GM10266 (cell line): ENCODE results near the gene DMC1.
"Not testable (repeated sequence)": the region's sequence is repeated elsewhere in the genome, so short reads cannot be mapped to it uniquely, and the experiment has no call there.

Experiments used
- DNase-seq: peaks from one replicate; pipeline ENCODE4 v3.0.0; 2012; ENCODE audit errors: extremely low spot score
- TF ChIP-seq, protein P1 (sequence below): IDR thresholded peaks from 2 replicates; pipeline ENCODE4 v1.5.1; 2012; ENCODE audit warnings: mild to moderate bottlenecking, low read depth; ENCODE audit not compliant: control insufficient read depth, insufficient read depth; ENCODE audit errors: missing control alignments

DMC1 gene

DNA sequence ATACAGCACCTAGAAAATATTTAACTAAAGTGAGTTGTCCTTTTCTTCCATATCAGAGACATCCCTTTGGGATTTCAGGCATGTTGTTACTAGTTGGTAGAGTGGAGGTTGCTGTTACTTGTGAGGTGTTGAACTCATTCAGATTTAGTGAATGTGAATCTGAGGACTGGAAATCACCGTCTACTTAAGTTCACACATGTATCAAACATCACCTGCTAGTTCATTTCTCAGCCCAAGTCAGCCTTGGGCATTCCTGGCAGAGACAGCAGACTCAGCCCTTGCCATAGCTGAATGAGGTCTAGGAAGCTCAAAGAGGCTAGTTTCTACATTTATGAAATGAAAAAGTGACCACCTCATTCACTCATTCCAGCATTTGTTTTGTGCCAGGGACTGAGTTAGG is 92.4 kb downstream of the DMC1 start:
- TF ChIP-seq, protein P1, sequence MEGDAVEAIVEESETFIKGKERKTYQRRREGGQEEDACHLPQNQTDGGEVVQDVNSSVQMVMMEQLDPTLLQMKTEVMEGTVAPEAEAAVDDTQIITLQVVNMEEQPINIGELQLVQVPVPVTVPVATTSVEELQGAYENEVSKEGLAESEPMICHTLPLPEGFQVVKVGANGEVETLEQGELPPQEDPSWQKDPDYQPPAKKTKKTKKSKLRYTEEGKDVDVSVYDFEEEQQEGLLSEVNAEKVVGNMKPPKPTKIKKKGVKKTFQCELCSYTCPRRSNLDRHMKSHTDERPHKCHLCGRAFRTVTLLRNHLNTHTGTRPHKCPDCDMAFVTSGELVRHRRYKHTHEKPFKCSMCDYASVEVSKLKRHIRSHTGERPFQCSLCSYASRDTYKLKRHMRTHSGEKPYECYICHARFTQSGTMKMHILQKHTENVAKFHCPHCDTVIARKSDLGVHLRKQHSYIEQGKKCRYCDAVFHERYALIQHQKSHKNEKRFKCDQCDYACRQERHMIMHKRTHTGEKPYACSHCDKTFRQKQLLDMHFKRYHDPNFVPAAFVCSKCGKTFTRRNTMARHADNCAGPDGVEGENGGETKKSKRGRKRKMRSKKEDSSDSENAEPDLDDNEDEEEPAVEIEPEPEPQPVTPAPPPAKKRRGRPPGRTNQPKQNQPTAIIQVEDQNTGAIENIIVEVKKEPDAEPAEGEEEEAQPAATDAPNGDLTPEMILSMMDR: no peak
- no peak for DNase-seq

DNA sequence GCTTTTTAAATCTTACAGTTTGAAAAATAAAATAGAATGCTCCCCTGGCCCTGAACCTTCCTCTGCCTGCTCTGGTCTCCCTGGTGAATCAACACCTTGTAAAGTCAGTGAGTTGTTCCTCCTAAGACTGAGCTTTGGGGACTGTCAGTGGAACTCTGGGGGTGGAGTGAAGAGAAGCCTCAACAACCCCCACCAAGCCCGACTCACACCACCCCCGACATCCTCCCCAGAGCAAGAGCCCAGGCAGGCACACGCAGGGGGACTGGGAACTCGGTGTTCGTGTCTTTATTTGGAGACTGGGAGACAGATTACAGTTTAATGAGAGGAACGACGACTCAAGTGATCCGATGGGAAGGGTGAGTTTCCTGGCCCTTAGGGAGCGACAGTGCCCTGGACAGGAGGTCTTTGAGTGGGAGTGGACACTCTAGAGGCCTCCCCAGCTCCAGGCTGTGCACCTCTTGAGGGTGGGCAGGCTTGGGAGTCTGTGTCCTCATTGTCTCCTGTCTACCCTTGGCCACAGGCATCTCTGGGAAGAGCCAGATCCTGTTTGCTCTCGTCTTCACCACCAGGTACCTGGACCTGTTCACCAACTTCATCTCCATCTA is 95.9 kb downstream of the DMC1 start:
- TF ChIP-seq, protein P1: no peak
- no peak for DNase-seq

DNA sequence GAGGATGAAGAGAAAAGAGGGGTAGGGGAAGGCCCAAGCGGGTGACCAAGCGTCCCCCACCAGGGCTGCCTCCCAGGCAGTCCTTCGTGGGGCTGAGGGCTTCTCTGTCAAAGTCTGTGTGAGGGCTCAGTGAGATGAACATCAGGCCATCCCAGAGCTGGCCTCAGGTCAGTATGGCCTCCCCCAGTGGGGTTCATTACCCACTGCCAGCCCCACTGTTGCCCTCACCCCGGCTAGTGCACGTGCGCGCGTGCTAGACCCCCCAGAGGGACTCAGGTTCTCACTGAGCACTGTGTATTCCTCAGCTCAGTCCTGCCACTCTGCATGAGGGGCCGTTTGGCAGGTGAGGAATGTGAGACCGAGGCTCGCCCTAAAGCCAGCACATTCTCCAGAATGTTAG is 98.7 kb downstream of the DMC1 start:
- TF ChIP-seq, protein P1: no peak
- no peak for DNase-seq

DNA sequence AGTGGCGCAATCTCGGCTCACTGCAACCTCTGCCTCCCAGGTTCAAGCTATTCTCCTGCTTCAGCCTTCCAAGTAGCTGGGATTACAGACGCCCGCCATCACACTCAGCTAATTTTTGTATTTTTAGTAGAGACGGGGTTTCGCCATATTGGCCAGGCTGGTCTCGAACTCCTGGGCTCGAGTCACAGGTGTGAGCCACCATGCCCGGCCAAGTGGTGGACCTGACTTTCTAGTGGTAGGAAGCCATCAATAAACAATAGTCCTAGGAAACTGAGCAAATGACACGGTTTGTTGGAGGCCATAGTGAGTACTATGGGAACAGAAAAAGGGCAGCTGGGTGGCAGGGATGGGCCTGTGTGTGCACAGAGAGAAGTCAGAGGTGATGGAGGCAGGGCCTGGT is 99.8 kb downstream of the DMC1 start:
- DNase-seq: not testable (repeated sequence)

DNA sequence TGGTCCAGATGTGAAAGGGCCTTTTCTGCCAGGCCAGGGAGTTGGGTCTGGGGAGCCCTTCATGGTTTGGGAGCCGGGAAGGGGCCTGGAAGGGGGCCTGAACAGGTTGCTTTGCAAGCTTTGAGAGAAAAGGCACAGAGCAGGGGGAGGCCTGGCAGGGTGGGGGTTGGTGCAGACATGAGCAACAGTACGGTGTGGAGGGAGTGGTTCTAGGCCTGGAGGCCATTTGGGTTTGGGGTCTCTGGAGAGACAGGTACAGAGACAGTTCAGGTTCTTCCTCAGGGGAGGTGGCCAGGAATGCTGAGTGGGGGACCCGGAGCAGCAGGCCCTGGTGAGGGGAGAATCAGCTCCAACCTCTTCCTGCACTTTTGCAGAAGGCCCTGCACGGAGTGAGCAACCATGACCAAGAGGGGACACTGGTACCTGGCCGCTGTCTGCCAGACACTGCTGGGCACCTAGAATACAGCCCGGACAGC is 100.6 kb downstream of the DMC1 start:
- DNase-seq: no peak
- TF ChIP-seq, protein P1: no peak
